ENCODE results near the gene AP2A2. TPM values are rescaled to one million over a fixed set of nuclear protein-coding genes. Genes with fewer than 3 reads are reported as not detected.

The AP2A2 gene
- total and polyA plus RNA-seq, 11 donors = 20.4 to 71.4 (median 36.5) TPM

- Histone ChIP-seq H3K36me3 (peaks cover 0 to 37% (median 7%) of the 10 kb centered on the region in 9 donors), H3K27me3 (no peaks in the 10 kb centered on the region), H3K4me1 (peaks cover 0 to 32% (median 9%) of the 10 kb centered on the region in 12 donors), H3K9me3 (peaks cover 0 to 17% (median 8%) of the 10 kb centered on the region in 12 donors), H3K27ac (no peak overlapping the region), H3K4me3 (no peak overlapping the region)
- intact Hi-C loops (cut with DNase I) = no loop called here
- DNase-seq = peak in 1 of 5 donors; percentile 4
- TF ChIP-seq CTCF (IDR thresholded peaks at IDR 0.05) (no peak), POLR2A (IDR thresholded peaks at IDR 0.05) (no peak)
- ATAC-seq = no peak
- WGBS, 4 donors = 92 to 95% (median 93%) methylated on average over 9 of the region's 9 CpGs
These were observed 25.8 kb downstream of the AP2A2 start for GRCh38 chr11:951507-951906.

GRCh38 chr11:952406-953385 is 27.0 kb downstream of the AP2A2 start:
- no peak overlapping the region for H3K4me3 ChIP-seq
- ATAC-seq = peak in 3 of 4 donors; percentile 53 to 72 (median 61)

GRCh38 chr11:953512-953911 is 27.8 kb downstream of the AP2A2 start:
- TF ChIP-seq CTCF (IDR thresholded peaks at IDR 0.05) = no peak
- no peak for TF ChIP-seq POLR2A (IDR thresholded peaks at IDR 0.05)
- H3K27ac ChIP-seq = no peak overlapping the region
- H3K36me3 ChIP-seq = peaks cover 0 to 37% (median 4%) of the 10 kb centered on the region in 9 donors
- H3K4me3 ChIP-seq = no peak overlapping the region
- 69 to 83% (median 80%) methylated on average over 13 of the region's 13 CpGs for WGBS, 4 donors
- peaks cover 0 to 32% (median 9%) of the 10 kb centered on the region in 12 donors for H3K4me1 ChIP-seq
- DNase-seq (peak in 1 of 5 donors; percentile 33), ATAC-seq (peak in 3 of 4 donors; percentile 13 to 40 (median 40))
- H3K9me3 ChIP-seq = peaks cover 0 to 16% (median 8%) of the 10 kb centered on the region in 12 donors
- no peaks in the 10 kb centered on the region for H3K27me3 ChIP-seq
- intact Hi-C loops (cut with DNase I) = no loop called here

More at GRCh38 chr11:952406-953385, 27.0 kb downstream of the AP2A2 start:
- TF ChIP-seq POLR2A (IDR thresholded peaks at IDR 0.05) (no peak), CTCF (IDR thresholded peaks at IDR 0.05) (no peak)
- Histone ChIP-seq H3K27ac (no peak overlapping the region), H3K9me3 (peaks cover 0 to 17% (median 8%) of the 10 kb centered on the region in 12 donors), H3K27me3 (no peaks in the 10 kb centered on the region), H3K4me1 (peaks cover 0 to 32% (median 9%) of the 10 kb centered on the region in 12 donors), H3K36me3 (peaks cover 0 to 35% (median 4%) of the 10 kb centered on the region in 9 donors)
- WGBS, 4 donors = 77 to 79% (median 78%) methylated on average over 18 of the region's 18 CpGs
- intact Hi-C loops (cut with DNase I) = no loop called here
- DNase-seq = peak in 1 of 5 donors; percentile 20
